ENCODE results near the gene OSBPL10. TPM values are rescaled to one million over a fixed set of nuclear protein-coding genes. Genes with fewer than 3 reads are reported as not detected.
"Not testable (repeated sequence)": the region's sequence is repeated elsewhere in the genome, so short reads cannot be mapped to it uniquely, and the experiment has no call there.

Gene OSBPL10
- total RNA-seq, 1 experiment from 2014 or later, result 74.7 TPM

GRCh38 chr3:31875437-31875836, 105.6 kb downstream of the OSBPL10 start:
- H3K9me3 Mint-ChIP-seq (ENCODE audit: low read depth, unreplicated experiment), result no peaks in the 10 kb centered on the region
- no TSS peak for BruUV-seq (replicated peaks)
- CTCF ChIA-PET, result no interaction called here
- intact Hi-C loops (cut with micrococcal nuclease; ENCODE audit: unreplicated experiment), result no loop called here
- H3K27me3 Mint-ChIP-seq (ENCODE audit: unreplicated experiment), result no peaks in the 10 kb centered on the region
- no peak overlapping the region for H3K27ac Mint-ChIP-seq (ENCODE audit: unreplicated experiment)
- TF ChIP-seq CTCF (IDR thresholded peaks at IDR 0.05; ENCODE audit: unreplicated experiment), result no peak
- H3K4me3 Mint-ChIP-seq (ENCODE audit: low read depth, unreplicated experiment), result no peak overlapping the region
- no peaks in the 10 kb centered on the region for H3K36me3 Mint-ChIP-seq (ENCODE audit: insufficient read depth, unreplicated experiment)
- peaks cover 7% of the 10 kb centered on the region for H3K4me1 Mint-ChIP-seq (ENCODE audit: low read depth, unreplicated experiment)
- no peak for DNase-seq

GRCh38 chr3:31873254-31873820, 107.7 kb downstream of the OSBPL10 start:
- intact Hi-C loops (cut with micrococcal nuclease; ENCODE audit: unreplicated experiment), result no loop called here
- no peaks in the 10 kb centered on the region for H3K9me3 Mint-ChIP-seq (ENCODE audit: low read depth, unreplicated experiment)
- H3K27me3 Mint-ChIP-seq (ENCODE audit: unreplicated experiment), result no peaks in the 10 kb centered on the region
- no peaks in the 10 kb centered on the region for H3K4me1 Mint-ChIP-seq (ENCODE audit: low read depth, unreplicated experiment)
- CTCF ChIA-PET, result no interaction called here
- no TSS peak for BruUV-seq (replicated peaks)
- no peak overlapping the region for H3K4me3 Mint-ChIP-seq (ENCODE audit: low read depth, unreplicated experiment)
- no peaks in the 10 kb centered on the region for H3K36me3 Mint-ChIP-seq (ENCODE audit: insufficient read depth, unreplicated experiment)
- H3K27ac Mint-ChIP-seq (ENCODE audit: unreplicated experiment), result no peak overlapping the region
- no peak for DNase-seq
- no peak for TF ChIP-seq CTCF (IDR thresholded peaks at IDR 0.05; ENCODE audit: unreplicated experiment)

- H3K4me1 Mint-ChIP-seq (ENCODE audit: low read depth, unreplicated experiment), result no peaks in the 10 kb centered on the region
- H3K36me3 Mint-ChIP-seq (ENCODE audit: insufficient read depth, unreplicated experiment), result no peaks in the 10 kb centered on the region
- intact Hi-C loops (cut with micrococcal nuclease; ENCODE audit: unreplicated experiment), result no loop called here
- TF ChIP-seq CTCF (IDR thresholded peaks at IDR 0.05; ENCODE audit: unreplicated experiment), result no peak
- CTCF ChIA-PET, result interaction anchor here (0.6 to 0.7 kb wide), 2 partner anchors 30 to 147 kb away, joined by 3 to 7 read pairs; no protein-coding TSS in a partner anchor
- no peaks in the 10 kb centered on the region for H3K27me3 Mint-ChIP-seq (ENCODE audit: unreplicated experiment)
- no peaks in the 10 kb centered on the region for H3K9me3 Mint-ChIP-seq (ENCODE audit: low read depth, unreplicated experiment)
- no peak overlapping the region for H3K4me3 Mint-ChIP-seq (ENCODE audit: low read depth, unreplicated experiment)
- no peak for DNase-seq
- no TSS peak for BruUV-seq (replicated peaks)
- no peak overlapping the region for H3K27ac Mint-ChIP-seq (ENCODE audit: unreplicated experiment)
Observed at GRCh38 chr3:31871939-31872507, 109.0 kb downstream of the OSBPL10 start.

- BruUV-seq (replicated peaks); CTCF ChIA-PET: not testable (repeated sequence)
Observed at GRCh38 chr3:31870111-31870510, 111.0 kb downstream of the OSBPL10 start.

GRCh38 chr3:31868236-31868635, 112.8 kb downstream of the OSBPL10 start:
- no peak overlapping the region for H3K27ac Mint-ChIP-seq (ENCODE audit: unreplicated experiment)
- H3K36me3 Mint-ChIP-seq (ENCODE audit: insufficient read depth, unreplicated experiment), result peaks cover 7% of the 10 kb centered on the region
- intact Hi-C loops (cut with micrococcal nuclease; ENCODE audit: unreplicated experiment), result no loop called here
- no peak for DNase-seq
- no TSS peak for BruUV-seq (replicated peaks)
- no peaks in the 10 kb centered on the region for H3K4me1 Mint-ChIP-seq (ENCODE audit: low read depth, unreplicated experiment)
- TF ChIP-seq CTCF (IDR thresholded peaks at IDR 0.05; ENCODE audit: unreplicated experiment), result no peak
- H3K9me3 Mint-ChIP-seq (ENCODE audit: low read depth, unreplicated experiment), result no peaks in the 10 kb centered on the region
- H3K27me3 Mint-ChIP-seq (ENCODE audit: unreplicated experiment), result no peaks in the 10 kb centered on the region
- H3K4me3 Mint-ChIP-seq (ENCODE audit: low read depth, unreplicated experiment), result no peak overlapping the region
- CTCF ChIA-PET, result no interaction called here

More at GRCh38 chr3:31870111-31870510, 111.0 kb downstream of the OSBPL10 start:
- H3K4me3 Mint-ChIP-seq (ENCODE audit: low read depth, unreplicated experiment); H3K27ac Mint-ChIP-seq (ENCODE audit: unreplicated experiment); H3K4me1 Mint-ChIP-seq (ENCODE audit: low read depth, unreplicated experiment); intact Hi-C loops (cut with micrococcal nuclease; ENCODE audit: unreplicated experiment); DNase-seq; H3K36me3 Mint-ChIP-seq (ENCODE audit: insufficient read depth, unreplicated experiment); H3K27me3 Mint-ChIP-seq (ENCODE audit: unreplicated experiment); H3K9me3 Mint-ChIP-seq (ENCODE audit: low read depth, unreplicated experiment): not testable (repeated sequence)
